ENCODE data around the gene TMX1.

TMX1 gene

DNA sequence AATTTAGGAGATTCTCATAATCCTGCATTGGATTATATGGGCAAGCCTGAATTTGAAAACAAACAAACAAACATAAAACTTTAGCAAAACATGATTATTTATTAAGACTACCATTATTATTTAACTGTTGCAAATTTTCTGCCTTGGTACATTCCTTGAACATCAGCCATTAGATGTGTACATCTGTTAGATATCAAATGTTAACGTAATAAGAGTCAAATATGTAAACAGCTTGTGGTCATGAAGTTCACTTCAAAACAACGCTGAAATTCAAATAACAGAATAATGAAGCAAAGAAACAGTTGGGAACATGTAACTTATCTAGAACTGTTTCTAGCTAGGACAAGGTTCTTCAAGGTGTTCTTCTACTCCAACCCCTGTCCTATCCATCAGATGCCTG, 14.3 kb upstream of the TMX1 start:
- Histone ChIP-seq H3K4me1 (ENCODE audit: control insufficient read depth, low read length) (no peaks in the 10 kb centered on the region), H3K36me3 (ENCODE audit: control insufficient read depth, low read length) (no peaks in the 10 kb centered on the region), H3K4me3 (ENCODE audit: low read length) (no peak overlapping the region), H3K27me3 (ENCODE audit: control insufficient read depth, low read length) (no peaks in the 10 kb centered on the region), H3K27ac (ENCODE audit: low read depth, low read length) (no peak overlapping the region), H4K20me1 (ENCODE audit: control insufficient read depth, insufficient read depth, low read depth, low read length) (no peaks in the 10 kb centered on the region), H3K9me2 (replicated peaks; ENCODE audit: control insufficient read depth, low read length) (no peaks in the 10 kb centered on the region), H3F3A (ENCODE audit: control insufficient read depth, insufficient read depth) (no peaks in the 10 kb centered on the region), H3K79me2 (ENCODE audit: control insufficient read depth, low read length) (no peaks in the 10 kb centered on the region), H3K9me3 (ENCODE audit: control insufficient read depth, insufficient read depth, low read length) (peaks cover 5% of the 10 kb centered on the region; the same call in 1 of the 2 replicates), H3K4me2 (ENCODE audit: low read length) (no peak overlapping the region)
- TF ChIP-seq EZH2phosphoT487 (IDR thresholded peaks at IDR 0.05; ENCODE audit: borderline replicate concordance, low read length) (no peak), CTCF (IDR thresholded peaks at IDR 0.05; ENCODE audit: low read depth, low read length, poor library complexity, severe bottlenecking) (no peak)

GRCh38 chr14:51228391-51228790, 11.7 kb upstream of the TMX1 start:
- TF ChIP-seq EZH2phosphoT487 (IDR thresholded peaks at IDR 0.05; ENCODE audit: borderline replicate concordance, low read length) (no peak), CTCF (IDR thresholded peaks at IDR 0.05; ENCODE audit: low read depth, low read length, poor library complexity, severe bottlenecking) (no peak)
- H3K4me3 ChIP-seq (ENCODE audit: low read length) = no peak overlapping the region
- no peaks in the 10 kb centered on the region for H3K9me2 ChIP-seq (replicated peaks; ENCODE audit: control insufficient read depth, low read length)
- no peaks in the 10 kb centered on the region for H3K4me1 ChIP-seq (ENCODE audit: control insufficient read depth, low read length)
- H3K4me2 ChIP-seq (ENCODE audit: low read length) = no peak overlapping the region
- H3F3A ChIP-seq (ENCODE audit: control insufficient read depth, insufficient read depth) = no peaks in the 10 kb centered on the region
- H3K9me3 ChIP-seq (ENCODE audit: control insufficient read depth, insufficient read depth, low read length) = no peaks in the 10 kb centered on the region
- H4K20me1 ChIP-seq (ENCODE audit: control insufficient read depth, insufficient read depth, low read depth, low read length) = no peaks in the 10 kb centered on the region
- H3K27me3 ChIP-seq (ENCODE audit: control insufficient read depth, low read length) = no peaks in the 10 kb centered on the region
- no peaks in the 10 kb centered on the region for H3K36me3 ChIP-seq (ENCODE audit: control insufficient read depth, low read length)
- H3K27ac ChIP-seq (ENCODE audit: low read depth, low read length) = no peak overlapping the region
- no peaks in the 10 kb centered on the region for H3K79me2 ChIP-seq (ENCODE audit: control insufficient read depth, low read length)

- Histone ChIP-seq H4K20me1 (ENCODE audit: control insufficient read depth, insufficient read depth, low read depth, low read length) (no peaks in the 10 kb centered on the region), H3K4me1 (ENCODE audit: control insufficient read depth, low read length) (no peaks in the 10 kb centered on the region), H3K4me3 (ENCODE audit: low read length) (no peak overlapping the region), H3K79me2 (ENCODE audit: control insufficient read depth, low read length) (no peaks in the 10 kb centered on the region), H3K36me3 (ENCODE audit: control insufficient read depth, low read length) (no peaks in the 10 kb centered on the region), H3K27me3 (ENCODE audit: control insufficient read depth, low read length) (no peaks in the 10 kb centered on the region), H3K9me2 (replicated peaks; ENCODE audit: control insufficient read depth, low read length) (no peaks in the 10 kb centered on the region), H3F3A (ENCODE audit: control insufficient read depth, insufficient read depth) (no peaks in the 10 kb centered on the region), H3K9me3 (ENCODE audit: control insufficient read depth, insufficient read depth, low read length) (no peaks in the 10 kb centered on the region), H3K4me2 (ENCODE audit: low read length) (no peak overlapping the region), H3K27ac (ENCODE audit: low read depth, low read length) (no peak overlapping the region)
- TF ChIP-seq EZH2phosphoT487 (IDR thresholded peaks at IDR 0.05; ENCODE audit: borderline replicate concordance, low read length) (no peak), CTCF (IDR thresholded peaks at IDR 0.05; ENCODE audit: low read depth, low read length, poor library complexity, severe bottlenecking) (no peak)
Measured at GRCh38 chr14:51228890-51229289, 11.2 kb upstream of the TMX1 start.

DNA sequence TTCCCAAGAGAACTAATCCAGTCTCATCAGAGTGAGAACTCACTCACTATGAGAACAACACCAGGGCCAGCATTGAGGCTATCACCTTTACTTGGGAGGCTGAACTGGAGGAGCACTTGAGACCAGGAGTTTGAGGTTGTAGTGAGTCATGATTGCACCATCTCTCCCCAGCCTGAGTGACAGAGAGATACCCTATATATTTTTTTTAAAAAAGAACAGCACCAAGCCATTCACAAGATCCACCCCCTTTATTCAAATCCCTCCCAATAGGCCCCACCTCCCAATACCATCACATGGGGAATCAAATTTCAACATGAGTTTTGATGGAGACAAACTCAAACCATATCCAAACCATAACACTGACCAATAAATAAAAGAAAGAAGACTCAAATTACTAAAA, 3.7 kb upstream of the TMX1 start:
- no peak overlapping the region for H3K27ac ChIP-seq (ENCODE audit: low read depth, low read length)
- no peak overlapping the region for H3K4me3 ChIP-seq (ENCODE audit: low read length)
- no peaks in the 10 kb centered on the region for H3K9me3 ChIP-seq (ENCODE audit: control insufficient read depth, insufficient read depth, low read length)
- H3K79me2 ChIP-seq (ENCODE audit: control insufficient read depth, low read length) = peaks cover 18% of the 10 kb centered on the region
- H3K4me1 ChIP-seq (ENCODE audit: control insufficient read depth, low read length) = peaks cover 7% of the 10 kb centered on the region
- H3F3A ChIP-seq (ENCODE audit: control insufficient read depth, insufficient read depth) = peaks cover 4% of the 10 kb centered on the region; the same call in 1 of the 2 replicates
- H3K4me2 ChIP-seq (ENCODE audit: low read length) = no peak overlapping the region
- peaks cover 5% of the 10 kb centered on the region for H3K36me3 ChIP-seq (ENCODE audit: control insufficient read depth, low read length)
- no peaks in the 10 kb centered on the region for H3K9me2 ChIP-seq (replicated peaks; ENCODE audit: control insufficient read depth, low read length)
- TF ChIP-seq CTCF (IDR thresholded peaks at IDR 0.05; ENCODE audit: low read depth, low read length, poor library complexity, severe bottlenecking) = no peak
- TF ChIP-seq EZH2phosphoT487 (IDR thresholded peaks at IDR 0.05; ENCODE audit: borderline replicate concordance, low read length) = no peak
- no peaks in the 10 kb centered on the region for H4K20me1 ChIP-seq (ENCODE audit: control insufficient read depth, insufficient read depth, low read depth, low read length)
- no peaks in the 10 kb centered on the region for H3K27me3 ChIP-seq (ENCODE audit: control insufficient read depth, low read length)

All from DOHH2 (cell line).